Hematopoietic multipotent progenitor cell treated with erythropoietin and hydrocortisone succinate and interleukin-3 and kit ligand, for 6 days (in vitro differentiated cells): ENCODE measurements around the gene CDH23.

Source experiments
- DNase-seq: peaks from one replicate; pipeline ENCODE4 v3.0.0-alpha.2; 2015

The CDH23 gene

GRCh38 chr10:71630168-71630567 is 233.4 kb downstream of the CDH23 start:
- DNase-seq, result no peak

GRCh38 chr10:71631007-71631861 is 234.5 kb downstream of the CDH23 start:
- DNase-seq, result no peak

GRCh38 chr10:71632200-71632820 is 235.6 kb downstream of the CDH23 start:
- DNase-seq, result no peak

- DNase-seq, result peak; percentile 71
Measured at GRCh38 chr10:71632896-71633600, 236.3 kb downstream of the CDH23 start.

- no peak for DNase-seq
Measured at GRCh38 chr10:71633920-71634319, 237.2 kb downstream of the CDH23 start.

GRCh38 chr10:71634531-71635164 is 237.9 kb downstream of the CDH23 start:
- no peak for DNase-seq

- DNase-seq, result peak; percentile 66
Measured at GRCh38 chr10:71635251-71635866, 238.6 kb downstream of the CDH23 start.

- DNase-seq, result peak; percentile 32
Measured at GRCh38 chr10:71635867-71636266, 239.1 kb downstream of the CDH23 start.

GRCh38 chr10:71636588-71636987 is 239.9 kb downstream of the CDH23 start:
- no peak for DNase-seq

- DNase-seq, result no peak
Measured at GRCh38 chr10:71637305-71637704, 240.6 kb downstream of the CDH23 start.

- DNase-seq, result peak; percentile 88
Measured at GRCh38 chr10:71638064-71638821, 241.5 kb downstream of the CDH23 start.

GRCh38 chr10:71638822-71639719 is 242.4 kb downstream of the CDH23 start:
- peak; percentile 92 for DNase-seq

GRCh38 chr10:71640607-71641006 is 243.9 kb downstream of the CDH23 start:
- DNase-seq, result no peak

- no peak for DNase-seq
Measured at GRCh38 chr10:71641449-71641848, 244.7 kb downstream of the CDH23 start.

- no peak for DNase-seq
Measured at GRCh38 chr10:71641986-71642385, 245.3 kb downstream of the CDH23 start.

- DNase-seq, result no peak
Measured at GRCh38 chr10:71643904-71644303, 247.2 kb downstream of the CDH23 start.

- DNase-seq, result no peak
Measured at GRCh38 chr10:71644307-71645180, 247.8 kb downstream of the CDH23 start.

GRCh38 chr10:71645185-71645584 is 248.5 kb downstream of the CDH23 start:
- no peak for DNase-seq

GRCh38 chr10:71646037-71646436 is 249.3 kb downstream of the CDH23 start:
- DNase-seq, result no peak
